ENCODE data around the gene CFAP107.
"Not testable (repeated sequence)": the region's sequence is repeated elsewhere in the genome, so short reads cannot be mapped to it uniquely, and the experiment has no call there.

Gene CFAP107, protein sequence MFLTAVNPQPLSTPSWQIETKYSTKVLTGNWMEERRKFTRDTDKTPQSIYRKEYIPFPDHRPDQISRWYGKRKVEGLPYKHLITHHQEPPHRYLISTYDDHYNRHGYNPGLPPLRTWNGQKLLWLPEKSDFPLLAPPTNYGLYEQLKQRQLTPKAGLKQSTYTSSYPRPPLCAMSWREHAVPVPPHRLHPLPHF

DNA sequence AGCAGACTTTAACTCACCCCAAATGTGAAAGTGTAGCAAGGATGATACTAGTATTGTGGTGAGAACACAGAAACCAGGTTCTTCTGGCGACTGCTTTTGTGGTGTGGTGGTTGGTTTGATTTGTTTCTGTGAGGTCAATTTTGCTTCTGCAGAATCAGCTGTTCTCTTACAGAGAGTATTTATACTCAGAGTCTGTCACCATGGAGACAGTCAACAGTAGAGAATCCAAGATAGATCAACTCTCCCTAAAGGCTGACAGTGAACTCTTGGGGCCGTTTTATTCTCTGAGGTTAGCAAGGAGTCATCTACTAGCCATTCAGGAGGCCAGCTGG lies at the start of gene CFAP107:
Gene CFAP107, plus strand, starts transcription at position 209 of the 332 bp plus-strand sequence. CDS start 231 bp downstream, outside the sequence.
- no peak for DNase-seq (ENCODE audit: low spot score)

DNA sequence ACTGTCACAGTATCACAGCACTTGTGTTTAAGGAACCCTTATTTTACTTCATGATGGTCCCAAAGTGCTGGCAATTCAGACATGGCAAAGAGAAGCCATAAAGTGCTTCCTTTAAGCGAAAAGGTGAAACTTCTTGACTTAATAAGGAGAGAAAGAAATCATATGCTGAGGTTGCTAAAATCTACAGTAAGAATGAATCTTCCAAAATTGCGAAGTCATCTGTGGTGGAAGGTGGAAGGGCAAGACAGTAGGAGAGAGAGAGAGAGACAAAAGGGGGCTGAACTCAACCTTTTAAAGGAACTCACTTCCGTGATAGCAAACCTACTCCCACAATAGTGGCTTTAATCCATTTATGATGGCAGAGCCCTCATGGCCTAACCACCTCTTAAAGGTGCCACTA lies 49.3 kb upstream of the CFAP107 start:
- DNase-seq (ENCODE audit: low spot score): no peak

DNA sequence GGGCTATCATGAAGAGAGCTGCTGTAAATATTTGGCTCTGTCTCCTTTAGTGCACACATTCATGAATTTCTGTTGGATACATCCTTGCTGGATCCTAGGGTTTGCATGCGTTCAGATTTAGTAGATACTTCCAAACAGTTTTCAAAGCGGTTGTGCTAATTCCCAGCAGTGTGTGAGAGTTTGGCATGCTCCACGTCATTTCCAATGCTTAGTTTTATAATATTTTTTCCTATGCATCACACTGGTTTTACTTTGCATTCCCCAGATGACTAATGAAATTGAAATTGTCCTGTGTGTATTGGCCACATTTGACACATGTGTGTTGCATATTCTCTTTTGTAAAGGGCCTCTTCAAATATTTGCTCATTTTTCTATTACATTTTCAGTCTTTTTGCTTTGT lies 48.6 kb upstream of the CFAP107 start:
- peak; percentile 14 for DNase-seq (ENCODE audit: low spot score)

DNA sequence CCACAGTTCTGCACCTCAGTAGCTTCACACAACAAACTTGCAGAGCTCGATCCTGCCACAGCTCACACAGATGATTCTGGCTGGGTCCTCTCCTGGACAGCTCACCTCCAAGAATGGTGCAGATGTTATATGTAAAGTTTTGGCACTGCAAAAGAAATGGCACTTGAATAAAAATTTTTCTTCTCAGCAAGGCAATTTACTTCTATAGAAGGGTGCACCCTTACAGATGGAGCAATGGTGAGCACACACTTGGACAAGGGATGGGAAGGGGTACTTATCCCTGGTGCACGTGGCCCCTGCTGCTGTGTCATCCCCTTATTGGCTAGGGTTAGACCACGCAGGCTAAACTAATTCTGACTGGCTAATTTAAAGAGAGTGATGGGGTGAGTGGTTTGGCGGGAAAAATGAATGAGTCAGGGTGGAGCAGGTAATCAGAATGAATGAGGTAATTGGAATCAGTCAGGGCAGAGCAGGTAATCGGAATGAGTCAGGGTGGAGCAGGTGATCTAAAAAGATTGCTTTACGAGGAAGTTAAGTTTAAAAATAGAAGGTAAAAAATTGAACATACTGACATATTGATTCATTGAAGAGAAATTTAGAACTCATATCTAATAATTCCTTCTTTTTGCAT lies 42.1 kb upstream of the CFAP107 start:
- no peak for DNase-seq (ENCODE audit: low spot score)

DNA sequence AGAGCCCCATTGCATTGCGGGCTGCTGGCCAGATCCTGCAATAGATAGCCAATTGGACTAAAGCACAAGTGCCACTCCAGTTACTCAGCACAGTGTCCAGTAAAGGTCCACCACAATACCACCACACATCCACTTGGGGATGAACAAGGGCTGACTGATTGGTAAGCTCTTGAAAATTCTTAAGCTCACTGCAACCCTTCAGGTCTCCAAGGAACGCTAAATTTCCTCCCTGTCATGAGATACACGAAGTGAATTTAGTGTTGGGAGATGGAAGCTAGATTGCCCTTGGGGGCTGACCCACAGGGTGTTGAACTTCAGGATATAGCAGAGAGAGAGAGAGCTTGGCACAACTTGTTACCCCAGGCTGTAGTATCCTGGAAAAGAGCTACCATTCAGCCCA lies 39.9 kb upstream of the CFAP107 start:
- DNase-seq (ENCODE audit: low spot score): no peak

DNA sequence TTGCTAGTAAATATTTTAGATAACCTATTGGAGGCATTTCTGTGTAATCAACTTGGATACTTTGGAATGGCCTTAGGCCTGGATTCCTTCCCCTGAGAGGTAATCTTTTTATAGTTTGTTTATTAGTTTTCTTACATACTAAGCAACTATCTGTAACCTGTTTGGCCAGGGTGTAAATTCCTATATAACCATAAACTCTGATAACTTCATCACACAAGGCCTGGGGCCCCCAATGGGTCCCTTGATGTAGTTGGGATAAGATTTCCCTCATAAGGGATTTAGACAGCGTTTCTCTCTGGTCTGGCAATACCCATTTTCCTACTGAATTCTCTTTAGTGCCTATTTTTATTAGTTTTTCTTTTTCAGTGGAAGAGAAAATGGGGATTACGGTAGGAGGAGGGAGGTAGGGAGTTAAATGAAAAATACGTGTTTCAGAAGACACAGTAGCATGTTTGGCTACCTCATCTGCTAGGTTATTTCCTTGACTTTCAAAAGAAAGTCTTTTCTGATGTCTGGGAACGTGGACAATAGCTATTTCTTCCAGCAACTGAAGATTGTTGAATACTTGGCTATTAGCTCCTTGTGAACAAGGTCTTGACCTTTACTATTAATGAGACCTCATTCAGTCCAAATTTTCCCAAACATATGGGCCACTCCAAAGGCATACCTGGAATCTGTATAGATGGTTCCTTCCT lies 37.5 kb upstream of the CFAP107 start:
- no peak for DNase-seq (ENCODE audit: low spot score)

DNA sequence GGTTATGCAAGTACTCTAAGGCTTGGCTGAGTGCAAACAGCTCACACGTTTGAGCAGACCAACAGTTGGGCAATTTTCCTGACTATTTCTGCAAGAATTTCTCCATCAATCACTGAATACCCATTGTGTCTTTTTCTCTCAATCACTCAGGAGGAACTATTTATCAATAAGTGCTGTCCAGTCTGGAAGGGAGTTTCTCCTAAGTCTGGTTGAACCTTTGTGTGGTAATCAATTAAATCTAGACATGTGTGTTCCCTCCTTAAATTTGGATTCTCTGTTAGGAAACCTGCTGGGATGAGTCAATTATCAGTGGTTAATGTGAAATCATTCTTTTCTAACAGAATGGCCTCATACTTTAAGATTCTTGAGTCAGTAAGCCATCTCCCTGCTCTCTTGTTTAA lies 36.9 kb upstream of the CFAP107 start:
- no peak for DNase-seq (ENCODE audit: low spot score)

DNA sequence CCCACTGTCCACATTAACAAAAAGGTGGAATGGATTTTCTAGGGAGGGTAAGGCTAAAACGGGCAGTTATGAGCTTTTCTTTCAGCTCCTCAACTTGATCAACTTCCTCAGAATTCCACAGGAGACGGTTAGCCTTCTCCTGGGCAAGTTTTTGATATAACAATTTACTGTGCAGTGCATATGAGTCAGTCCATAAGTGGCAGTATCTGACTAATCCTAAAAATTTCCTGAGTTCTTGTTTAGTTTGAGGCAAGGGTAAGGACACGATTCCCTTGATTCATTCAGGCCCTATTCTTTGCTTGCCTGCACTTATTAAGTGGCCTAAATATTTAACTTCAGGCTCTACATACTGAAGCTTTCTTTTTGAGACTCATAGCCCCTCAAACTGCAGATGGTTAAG lies 36.3 kb upstream of the CFAP107 start:
- DNase-seq (ENCODE audit: low spot score): no peak

DNA sequence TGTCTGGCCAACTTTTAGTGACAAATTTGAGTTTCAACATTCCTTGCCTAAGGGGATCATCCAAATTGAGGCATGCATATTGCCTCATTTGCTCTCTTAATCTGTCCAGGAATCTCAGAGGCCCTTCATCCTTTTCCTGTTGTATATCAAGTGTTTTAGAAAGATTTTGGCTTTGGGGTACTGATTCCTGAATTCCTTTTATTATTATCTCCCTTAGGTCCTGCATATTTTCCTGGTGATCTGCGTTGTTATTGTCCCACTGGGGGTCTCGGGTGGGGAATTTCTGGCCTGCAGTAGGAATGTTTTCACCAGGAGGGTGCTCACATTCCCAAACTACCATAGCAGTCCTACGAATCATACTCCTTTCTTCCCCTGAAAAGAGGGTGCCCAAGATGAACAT lies 34.5 kb upstream of the CFAP107 start:
- no peak for DNase-seq (ENCODE audit: low spot score)

DNA sequence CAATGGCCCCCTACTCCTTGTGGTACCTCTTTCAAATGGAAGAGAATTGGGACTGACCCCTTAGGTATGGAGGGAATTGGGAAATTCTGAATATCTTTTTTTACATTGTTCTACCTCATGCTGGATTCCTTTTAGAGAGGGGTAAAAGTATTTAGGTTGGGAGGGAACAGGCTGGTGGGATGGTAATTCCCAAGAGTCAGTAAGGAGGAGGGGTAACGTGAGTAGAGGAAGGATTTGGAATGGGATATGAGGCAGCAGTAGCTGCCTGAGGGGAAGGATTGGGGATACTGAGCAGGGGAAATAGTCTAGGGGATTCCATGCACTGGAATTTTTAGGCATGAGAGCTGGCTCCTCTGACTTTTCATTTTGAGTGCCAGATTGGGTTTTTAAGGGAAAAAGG lies 33.9 kb upstream of the CFAP107 start:
- no peak for DNase-seq (ENCODE audit: low spot score)

DNA sequence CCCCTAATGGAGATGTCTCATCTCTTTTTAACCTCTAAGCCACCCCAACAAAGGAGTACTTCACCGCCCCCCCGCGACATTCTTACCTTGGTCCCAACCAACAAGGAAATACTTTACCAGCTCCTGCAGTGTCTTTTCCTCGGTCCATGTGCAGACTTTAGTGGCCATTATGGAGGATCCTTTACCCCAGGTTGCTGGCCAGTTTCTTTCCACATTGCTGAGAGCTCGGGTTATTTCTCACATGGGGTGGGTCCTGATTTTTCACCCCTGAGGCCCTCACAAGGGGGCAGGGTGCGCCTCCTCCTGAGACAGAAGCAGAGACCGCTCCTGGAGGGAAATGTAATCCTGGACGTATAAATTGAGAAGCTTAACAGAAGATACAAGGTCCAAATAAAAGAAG lies 33.1 kb upstream of the CFAP107 start:
- no peak for DNase-seq (ENCODE audit: low spot score)

DNA sequence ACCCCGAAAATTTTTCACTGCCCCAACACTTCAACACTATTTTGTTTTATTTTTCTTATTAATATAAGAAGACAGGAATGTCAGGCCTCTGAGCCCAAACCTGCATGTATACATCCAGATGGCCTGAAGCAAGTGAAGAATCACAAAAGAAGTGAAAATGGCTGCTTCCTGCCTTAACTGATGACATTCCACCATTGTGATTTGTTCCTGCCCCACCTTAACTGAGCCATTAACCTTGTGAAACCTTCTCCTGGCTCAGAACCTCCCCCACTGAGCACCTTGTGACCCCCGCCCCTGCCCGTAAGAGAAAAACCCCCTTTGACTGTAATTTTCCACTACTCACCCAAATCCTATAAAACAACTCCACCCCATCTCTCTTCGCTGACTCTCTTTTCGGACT lies 32.3 kb upstream of the CFAP107 start:
- not testable (repeated sequence) for DNase-seq (ENCODE audit: low spot score)

DNA sequence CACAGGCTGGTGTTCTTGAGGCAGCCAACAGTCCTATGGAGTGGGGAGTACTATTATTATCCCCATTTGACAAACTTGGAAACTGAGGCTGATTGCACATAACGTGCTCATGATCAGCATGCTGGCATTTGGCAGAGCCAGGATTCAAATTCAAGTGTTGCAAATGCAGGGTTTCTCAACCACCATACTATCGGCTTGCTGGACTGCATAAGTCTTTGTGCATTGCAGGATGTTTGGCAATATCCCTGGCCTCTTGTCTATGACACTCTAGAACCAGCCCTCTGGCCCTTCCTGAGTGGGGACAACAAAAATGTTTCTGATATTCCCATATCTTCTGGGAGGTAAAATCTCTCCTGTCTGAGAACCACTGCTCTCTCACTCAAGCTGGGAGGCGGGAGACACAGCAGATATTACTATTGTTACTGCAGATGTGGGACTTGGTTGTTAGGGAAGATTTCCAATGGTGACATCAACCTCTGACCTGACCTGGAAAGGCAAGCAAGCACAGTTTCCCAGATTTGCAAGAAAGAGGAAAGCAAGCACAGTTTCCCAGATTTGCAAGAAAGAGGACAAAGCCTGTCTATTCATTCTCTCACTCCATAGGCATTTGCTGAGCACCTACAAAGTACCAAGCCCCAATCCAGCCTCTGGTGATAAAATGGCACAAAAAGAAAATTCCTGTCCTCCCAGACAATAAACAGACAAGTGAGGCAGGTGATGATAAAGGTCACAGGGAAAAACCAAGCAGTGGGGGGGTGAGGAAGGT lies 31.1 kb upstream of the CFAP107 start:
- DNase-seq (ENCODE audit: low spot score): no peak

DNA sequence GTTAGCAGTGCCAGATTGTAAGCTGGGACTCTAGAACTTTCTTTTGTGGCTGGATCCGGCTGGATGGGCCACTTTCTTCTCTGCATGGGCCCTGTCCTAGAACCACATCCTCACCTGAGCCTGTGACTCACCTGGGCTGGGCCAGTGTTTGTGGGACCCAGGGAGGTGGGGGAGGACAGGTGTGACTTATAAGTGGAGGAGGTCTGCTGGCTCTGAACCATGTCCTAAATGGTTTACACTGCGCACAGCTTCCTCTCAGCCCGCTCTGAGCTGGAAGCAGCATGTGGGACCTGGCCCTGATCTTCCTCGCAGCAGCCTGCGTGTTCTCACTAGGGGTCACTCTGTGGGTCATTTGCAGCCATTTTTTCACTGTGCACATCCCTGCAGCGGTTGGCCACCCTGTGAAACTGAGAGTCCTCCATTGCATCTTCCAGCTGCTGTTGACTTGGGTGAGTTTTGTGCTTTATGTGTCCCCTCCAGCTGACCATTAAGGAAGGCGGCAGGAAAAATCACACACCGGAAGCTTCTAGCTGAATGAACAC lies 30.0 kb upstream of the CFAP107 start, which contains the start of gene AADACL3:
Gene AADACL3, plus strand, starts transcription at position 215 of the 542 bp plus-strand sequence. Its CDS starts 67 bp downstream, at position 282.
- DNase-seq (ENCODE audit: low spot score): no peak

DNA sequence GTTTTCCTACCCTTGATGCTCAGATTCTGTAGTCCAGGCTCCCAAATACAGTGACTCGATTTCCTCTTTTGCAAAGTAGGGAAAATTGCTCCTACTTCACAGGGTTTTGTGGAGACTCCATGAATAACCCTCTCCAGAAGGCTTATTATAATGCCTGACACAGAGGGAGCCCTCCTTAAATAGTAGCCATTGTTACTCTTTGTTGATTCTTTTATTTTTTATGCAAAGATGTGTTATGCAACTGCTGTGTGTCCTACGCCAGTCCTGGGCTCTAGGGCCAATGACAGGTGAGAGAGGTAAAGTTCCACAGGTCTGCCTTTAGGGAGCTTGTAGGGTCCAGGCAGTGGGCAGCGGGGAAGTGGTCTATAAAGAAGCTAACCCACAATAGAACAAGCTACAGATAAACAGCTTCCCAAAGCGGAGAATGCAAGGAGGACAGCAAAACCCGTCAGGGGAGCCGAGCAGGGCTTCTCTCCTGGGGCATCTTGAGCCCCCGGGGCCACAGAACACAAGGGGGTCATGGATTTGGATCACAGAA lies 28.6 kb upstream of the CFAP107 start:
- no peak for DNase-seq (ENCODE audit: low spot score)

DNA sequence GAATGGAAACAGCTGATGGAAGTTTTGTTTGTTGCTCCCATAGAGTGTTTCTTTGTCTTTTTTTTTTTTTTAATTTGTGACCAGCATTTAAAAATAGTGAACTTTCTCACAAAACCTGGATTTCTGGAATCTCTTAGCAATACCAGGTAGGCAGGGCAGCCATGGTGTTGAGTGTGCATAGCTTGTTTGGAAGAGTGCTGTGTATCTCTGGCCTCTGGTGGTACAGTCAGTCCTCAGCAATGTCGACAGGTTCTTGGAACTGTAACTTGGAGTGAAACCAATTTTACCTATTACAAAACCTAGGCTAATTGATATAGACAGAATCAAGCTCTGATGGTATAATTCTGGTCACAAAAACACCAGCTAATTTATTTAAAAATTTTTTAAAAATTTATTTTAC lies 23.4 kb upstream of the CFAP107 start:
- DNase-seq (ENCODE audit: low spot score): no peak

DNA sequence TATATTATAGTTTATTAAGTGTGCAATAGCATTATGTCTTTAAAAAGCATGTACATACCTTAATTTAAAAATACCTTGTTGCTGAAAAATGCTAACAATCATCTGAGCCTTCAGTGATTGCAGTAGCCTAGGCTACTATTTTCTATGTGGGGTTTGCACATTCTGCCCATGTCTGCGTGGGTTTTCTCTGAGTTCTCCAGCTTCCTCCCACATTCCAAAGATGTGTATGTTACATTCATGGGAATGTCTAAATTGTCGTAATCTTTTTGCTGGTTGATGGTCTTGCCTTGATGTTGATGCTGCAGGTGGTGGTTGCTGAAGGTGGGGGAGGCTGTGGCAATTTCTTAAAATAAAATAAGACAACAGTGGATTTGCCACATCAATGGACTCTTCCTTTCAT lies 17.6 kb upstream of the CFAP107 start:
- DNase-seq (ENCODE audit: low spot score): no peak

DNA sequence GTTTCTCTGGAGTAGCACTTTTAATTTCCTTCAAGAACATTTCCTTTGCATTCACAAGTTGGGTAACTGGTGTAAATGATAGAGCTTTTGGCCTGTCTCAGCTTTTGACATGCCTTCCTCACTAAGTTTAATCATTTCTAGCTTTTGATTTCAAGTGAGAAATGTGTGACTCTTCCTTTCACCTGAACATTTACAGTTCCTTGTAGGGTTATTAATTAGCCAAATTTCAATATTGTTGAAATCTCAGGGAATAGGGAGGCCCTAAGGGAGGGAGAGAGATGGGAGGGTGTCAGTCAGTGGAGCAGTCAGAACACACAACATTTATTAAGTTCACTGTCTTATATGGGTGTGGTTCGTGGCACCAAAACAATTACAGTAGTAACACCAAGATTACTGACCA lies 15.8 kb upstream of the CFAP107 start:
- no peak for DNase-seq (ENCODE audit: low spot score)

DNA sequence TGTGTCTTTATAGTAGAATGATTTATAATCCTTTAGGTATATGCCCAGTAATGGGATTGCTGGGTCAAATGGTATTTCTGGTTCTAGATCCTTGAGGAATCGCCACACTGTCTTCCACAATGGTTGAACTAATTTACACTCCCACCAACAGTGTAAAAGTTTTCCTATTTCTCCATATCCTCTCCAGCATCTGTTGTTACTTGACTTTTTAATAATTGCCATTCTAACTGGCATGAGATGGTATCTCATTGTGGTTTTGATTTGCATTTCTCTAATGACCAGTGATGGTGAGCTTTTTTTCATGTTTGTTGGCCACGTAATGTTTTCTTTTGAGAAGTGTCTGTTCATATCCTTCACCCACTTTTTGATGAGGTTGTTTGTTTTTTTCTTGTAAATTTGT lies 14.9 kb upstream of the CFAP107 start:
- not testable (repeated sequence) for DNase-seq (ENCODE audit: low spot score)

DNA sequence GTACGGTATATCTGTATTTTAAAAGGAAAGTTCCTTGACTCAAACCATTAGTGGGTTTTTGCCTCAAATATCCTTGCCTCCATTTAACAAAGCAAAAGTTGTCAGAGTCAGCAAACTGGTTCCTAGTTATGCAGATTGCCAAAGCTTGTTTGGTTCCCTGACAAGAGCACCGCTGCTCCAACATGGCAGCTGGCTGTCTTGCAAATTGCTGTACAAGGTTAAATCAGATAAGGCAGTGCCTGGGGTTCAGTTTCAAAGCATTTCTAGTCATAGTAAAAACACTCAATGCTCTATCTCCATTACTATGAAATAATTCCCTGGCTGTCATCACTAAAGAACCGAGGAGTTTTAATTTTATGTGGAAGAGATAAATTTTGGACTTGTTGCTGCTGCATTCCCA lies 11.3 kb upstream of the CFAP107 start:
- DNase-seq (ENCODE audit: low spot score): no peak

DNA sequence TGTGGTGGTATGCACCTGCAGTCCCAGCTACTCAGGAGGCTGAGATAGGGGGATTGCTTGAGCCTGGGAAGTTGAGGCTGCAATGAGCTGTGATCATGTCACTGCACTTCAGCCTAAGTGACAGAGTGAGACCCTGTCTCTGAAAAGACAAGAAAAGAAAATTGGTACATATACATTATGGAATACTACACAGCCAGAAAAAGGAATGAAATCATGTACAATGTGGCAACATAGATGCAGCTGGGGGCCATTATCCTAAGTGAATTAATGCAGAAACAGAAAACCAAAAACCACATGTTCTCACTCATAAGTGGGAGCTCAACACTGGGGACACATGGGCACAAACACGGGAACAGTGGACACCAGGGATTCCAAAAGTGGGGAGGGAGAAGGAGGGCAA lies 7.1 kb upstream of the CFAP107 start:
- DNase-seq (ENCODE audit: low spot score): no peak

DNA sequence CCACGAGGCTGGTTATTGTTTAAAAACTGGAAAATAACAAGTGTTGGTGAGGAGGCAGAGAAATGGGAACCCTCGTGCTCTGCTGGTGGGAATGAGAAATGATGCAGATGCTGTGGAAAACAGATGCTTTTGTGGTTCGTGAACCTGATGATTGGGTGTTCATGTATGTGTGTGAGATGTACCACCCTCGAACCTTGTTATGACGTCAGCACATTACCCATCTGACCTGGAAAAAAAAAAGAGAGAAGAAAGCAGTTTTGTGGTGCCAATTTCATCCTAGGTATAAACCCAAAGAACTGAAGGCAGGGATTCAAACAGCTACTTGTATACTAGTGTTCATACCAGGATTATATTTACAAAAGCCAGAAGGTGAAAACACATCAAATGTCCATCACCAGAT lies 6.4 kb upstream of the CFAP107 start:
- DNase-seq (ENCODE audit: low spot score): no peak

Measured in hepatic stellate cell (primary cell).